GM18867 (cell line): ENCODE measurements around the gene RPS4Y2.

Experiments used
- ATAC-seq: cut with Tn5 transposase; IDR thresholded peaks from one replicate; pipeline ENCODE4 v1.9.1; 2021; ENCODE audit warnings: mild to moderate bottlenecking, moderate library complexity; ENCODE audit not compliant: unreplicated experiment

Gene RPS4Y2

GRCh38 chrY:20817067-20817466, 61.2 kb downstream of the RPS4Y2 start:
- no peak for ATAC-seq
